Measurements from ENCODE around the gene FAAH. TPM values are rescaled to one million over a fixed set of nuclear protein-coding genes. Genes with fewer than 3 reads are reported as not detected.
A peak's percentile ranks its signal among the peaks of the same experiment; 100 is the strongest.

FAAH gene
- total RNA-seq, 2 experiments from 2014 or later, result 21.9 to 25.4 TPM

DNA sequence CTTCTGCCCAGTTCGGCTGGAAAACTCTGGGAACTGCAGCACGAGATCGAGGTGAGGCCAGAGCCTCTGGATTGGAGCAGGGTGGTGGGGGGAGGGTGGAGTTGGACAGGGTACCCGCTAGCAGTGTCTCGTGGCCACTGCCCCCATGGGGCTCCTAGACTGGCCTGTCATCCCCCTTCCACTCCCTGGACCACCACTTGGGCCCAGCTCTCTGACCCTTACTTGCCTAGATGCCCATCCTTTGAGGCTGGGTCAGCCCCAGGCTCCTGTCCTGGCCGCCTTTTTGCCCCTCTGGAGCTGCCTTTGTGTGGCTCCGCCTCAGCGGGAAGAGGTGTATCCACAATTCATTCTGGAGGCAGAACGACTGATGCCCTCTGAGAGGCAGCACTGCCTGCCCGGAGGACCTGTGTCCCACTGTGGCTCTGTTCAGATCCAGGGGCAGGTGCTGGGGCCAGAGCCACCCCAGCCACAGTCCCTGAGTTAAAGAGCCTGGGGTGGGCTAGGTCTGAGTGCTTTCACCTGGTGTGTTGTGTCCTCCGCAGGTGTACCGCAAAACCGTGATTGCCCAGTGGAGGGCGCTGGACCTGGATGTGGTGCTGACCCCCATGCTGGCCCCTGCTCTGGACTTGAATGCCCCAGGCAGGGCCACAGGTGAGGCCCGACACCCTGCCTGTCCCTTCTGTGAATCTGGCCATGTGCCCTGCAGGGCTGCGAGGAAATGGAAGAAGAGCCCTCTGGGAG, 17.7 kb downstream of the FAAH start:
- Histone ChIP-seq H3K36me3 (ENCODE audit: insufficient read depth, low read length) (no peaks in the 10 kb centered on the region), H3K4me3 (ENCODE audit: low read depth, low read length, poor library complexity, severe bottlenecking) (no peak overlapping the region), H3K9me3 (ENCODE audit: low read length) (no peaks in the 10 kb centered on the region), H3K4me1 (ENCODE audit: insufficient read depth, low read length, poor library complexity, severe bottlenecking) (no peaks in the 10 kb centered on the region), H2AFZ (ENCODE audit: low read length) (no peak overlapping the region), H3K9me2 (ENCODE audit: insufficient read depth, low read length) (no peaks in the 10 kb centered on the region), H3K4me2 (ENCODE audit: low read length) (no peak overlapping the region), H3K27ac (ENCODE audit: low read depth, low read length, poor library complexity, severe bottlenecking) (no peak overlapping the region), H3K79me2 (ENCODE audit: insufficient read depth, low read depth, low read length) (no peaks in the 10 kb centered on the region), H4K20me1 (ENCODE audit: insufficient read depth, low read length) (no peaks in the 10 kb centered on the region)
- DNase-seq (ENCODE audit: low spot score), result no peak
- ChIA-PET CTCF (ENCODE audit: unreplicated experiment) (no interaction called here), POLR2A (interaction anchor here (0.6 kb wide), 1 partner anchor 36 kb away, joined by 4 read pairs; no protein-coding TSS in a partner anchor)
- BruUV-seq (replicated peaks), result no TSS peak
- TF ChIP-seq, protein P1, sequence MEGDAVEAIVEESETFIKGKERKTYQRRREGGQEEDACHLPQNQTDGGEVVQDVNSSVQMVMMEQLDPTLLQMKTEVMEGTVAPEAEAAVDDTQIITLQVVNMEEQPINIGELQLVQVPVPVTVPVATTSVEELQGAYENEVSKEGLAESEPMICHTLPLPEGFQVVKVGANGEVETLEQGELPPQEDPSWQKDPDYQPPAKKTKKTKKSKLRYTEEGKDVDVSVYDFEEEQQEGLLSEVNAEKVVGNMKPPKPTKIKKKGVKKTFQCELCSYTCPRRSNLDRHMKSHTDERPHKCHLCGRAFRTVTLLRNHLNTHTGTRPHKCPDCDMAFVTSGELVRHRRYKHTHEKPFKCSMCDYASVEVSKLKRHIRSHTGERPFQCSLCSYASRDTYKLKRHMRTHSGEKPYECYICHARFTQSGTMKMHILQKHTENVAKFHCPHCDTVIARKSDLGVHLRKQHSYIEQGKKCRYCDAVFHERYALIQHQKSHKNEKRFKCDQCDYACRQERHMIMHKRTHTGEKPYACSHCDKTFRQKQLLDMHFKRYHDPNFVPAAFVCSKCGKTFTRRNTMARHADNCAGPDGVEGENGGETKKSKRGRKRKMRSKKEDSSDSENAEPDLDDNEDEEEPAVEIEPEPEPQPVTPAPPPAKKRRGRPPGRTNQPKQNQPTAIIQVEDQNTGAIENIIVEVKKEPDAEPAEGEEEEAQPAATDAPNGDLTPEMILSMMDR (conservative IDR thresholded peaks at IDR 0.05; ENCODE audit: low read length), result peak; percentile 78
- no peak for TF ChIP-seq EZH2phosphoT487 (IDR thresholded peaks at IDR 0.05; ENCODE audit: borderline replicate concordance, low read depth, low read length)
- intact Hi-C loops (cut with micrococcal nuclease; ENCODE audit: unreplicated experiment), result no loop called here

DNA sequence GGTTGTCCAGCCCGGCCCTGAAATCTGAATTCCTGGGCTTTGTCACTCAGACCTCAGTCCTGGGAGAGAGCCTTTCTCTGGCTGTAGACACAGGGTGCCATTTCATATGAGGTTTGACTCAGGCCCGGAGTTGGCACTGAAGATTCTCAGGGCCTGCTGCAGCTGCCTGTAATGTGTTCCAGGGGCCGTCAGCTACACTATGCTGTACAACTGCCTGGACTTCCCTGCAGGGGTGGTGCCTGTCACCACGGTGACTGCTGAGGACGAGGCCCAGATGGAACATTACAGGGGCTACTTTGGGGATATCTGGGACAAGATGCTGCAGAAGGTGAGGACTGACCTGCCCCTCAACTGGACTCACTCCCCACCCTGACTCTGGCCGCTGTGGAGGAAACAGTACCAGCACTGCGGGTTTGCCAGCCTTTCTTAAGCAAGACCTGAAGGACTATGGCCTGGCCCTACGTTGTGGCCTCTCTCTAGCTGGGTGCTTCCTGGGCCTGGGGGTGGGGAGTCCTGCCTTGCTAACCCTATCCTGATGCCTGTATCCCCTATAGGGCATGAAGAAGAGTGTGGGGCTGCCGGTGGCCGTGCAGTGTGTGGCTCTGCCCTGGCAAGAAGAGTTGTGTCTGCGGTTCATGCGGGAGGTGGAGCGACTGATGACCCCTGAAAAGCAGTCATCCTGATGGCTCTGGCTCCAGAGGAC, 18.9 kb downstream of the FAAH start:
- Histone ChIP-seq H3K27ac (ENCODE audit: low read depth, low read length, poor library complexity, severe bottlenecking) (no peak overlapping the region), H3K4me2 (ENCODE audit: low read length) (no peak overlapping the region), H3K9me3 (ENCODE audit: low read length) (no peaks in the 10 kb centered on the region), H3K9me2 (ENCODE audit: insufficient read depth, low read length) (no peaks in the 10 kb centered on the region), H3K79me2 (ENCODE audit: insufficient read depth, low read depth, low read length) (no peaks in the 10 kb centered on the region), H3K4me3 (ENCODE audit: low read depth, low read length, poor library complexity, severe bottlenecking) (no peak overlapping the region), H3K4me1 (ENCODE audit: insufficient read depth, low read length, poor library complexity, severe bottlenecking) (no peaks in the 10 kb centered on the region), H4K20me1 (ENCODE audit: insufficient read depth, low read length) (no peaks in the 10 kb centered on the region), H3K36me3 (ENCODE audit: insufficient read depth, low read length) (no peaks in the 10 kb centered on the region), H2AFZ (ENCODE audit: low read length) (no peak overlapping the region)
- ChIA-PET CTCF (ENCODE audit: unreplicated experiment) (no interaction called here), POLR2A (interaction anchor here (0.6 kb wide), 1 partner anchor 116 kb away, joined by 7 read pairs; no protein-coding TSS in a partner anchor)
- no peak for TF ChIP-seq EZH2phosphoT487 (IDR thresholded peaks at IDR 0.05; ENCODE audit: borderline replicate concordance, low read depth, low read length)
- TF ChIP-seq, protein P1 (conservative IDR thresholded peaks at IDR 0.05; ENCODE audit: low read length), result no peak
- intact Hi-C loops (cut with micrococcal nuclease; ENCODE audit: unreplicated experiment), result no loop called here
- DNase-seq (ENCODE audit: low spot score), result no peak
- BruUV-seq (replicated peaks), result no TSS peak

DNA sequence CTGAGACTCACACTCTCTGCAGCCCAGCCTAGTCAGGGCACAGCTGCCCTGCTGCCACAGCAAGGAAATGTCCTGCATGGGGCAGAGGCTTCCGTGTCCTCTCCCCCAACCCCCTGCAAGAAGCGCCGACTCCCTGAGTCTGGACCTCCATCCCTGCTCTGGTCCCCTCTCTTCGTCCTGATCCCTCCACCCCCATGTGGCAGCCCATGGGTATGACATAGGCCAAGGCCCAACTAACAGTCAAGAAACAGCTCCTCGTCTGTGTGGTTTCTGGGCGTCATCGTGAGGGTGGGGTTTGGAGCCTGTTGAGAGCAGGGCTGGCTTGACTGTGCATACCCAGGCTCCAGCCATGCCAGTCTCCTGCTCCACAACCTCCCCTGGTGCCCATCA, 19.5 kb downstream of the FAAH start:
- no peaks in the 10 kb centered on the region for H4K20me1 ChIP-seq (ENCODE audit: insufficient read depth, low read length)
- TF ChIP-seq, protein P1 (conservative IDR thresholded peaks at IDR 0.05; ENCODE audit: low read length), result peak; percentile 65
- no peak for TF ChIP-seq EZH2phosphoT487 (IDR thresholded peaks at IDR 0.05; ENCODE audit: borderline replicate concordance, low read depth, low read length)
- H3K9me3 ChIP-seq (ENCODE audit: low read length), result no peaks in the 10 kb centered on the region
- CTCF ChIA-PET (ENCODE audit: unreplicated experiment), result no interaction called here
- no peaks in the 10 kb centered on the region for H3K4me1 ChIP-seq (ENCODE audit: insufficient read depth, low read length, poor library complexity, severe bottlenecking)
- DNase-seq (ENCODE audit: low spot score), result peak; percentile 48
- POLR2A ChIA-PET, result no interaction called here
- no peak overlapping the region for H3K27ac ChIP-seq (ENCODE audit: low read depth, low read length, poor library complexity, severe bottlenecking)
- H3K36me3 ChIP-seq (ENCODE audit: insufficient read depth, low read length), result no peaks in the 10 kb centered on the region
- BruUV-seq (replicated peaks), result no TSS peak
- H3K4me3 ChIP-seq (ENCODE audit: low read depth, low read length, poor library complexity, severe bottlenecking), result no peak overlapping the region
- H3K9me2 ChIP-seq (ENCODE audit: insufficient read depth, low read length), result no peaks in the 10 kb centered on the region
- H3K79me2 ChIP-seq (ENCODE audit: insufficient read depth, low read depth, low read length), result no peaks in the 10 kb centered on the region
- H2AFZ ChIP-seq (ENCODE audit: low read length), result no peak overlapping the region
- intact Hi-C loops (cut with micrococcal nuclease; ENCODE audit: unreplicated experiment), result no loop called here
- no peak overlapping the region for H3K4me2 ChIP-seq (ENCODE audit: low read length)

Data from OCI-LY7 (cell line).